Transverse colon (tissue), 3 donors: ENCODE data around the gene LIMCH1.

Source experiments
- POLR2A ChIP-seq: fragments of 450-650 bp; IDR thresholded peaks from one replicate; pipeline ENCODE4 v1.6.1; 2016; ENCODE audit warnings: antibody characterized with exemption, mild to moderate bottlenecking, moderate library complexity
- TF ChIP-seq, protein P1 (sequence below), 5 experiments: fragments of 200-600 bp in 3 of 5; fragments of 450-650 bp in 2 of 5; sonication (generic) in 3 of 5; IDR thresholded peaks; 1 replicate in 2 of 5; 2 replicates in 3 of 5; pipeline ENCODE4 v1.5.1; 2016 to 2017; ENCODE audit warnings: antibody characterized with exemption in 5 of 5, inconsistent platforms in 3 of 5, mild to moderate bottlenecking in 2 of 5, moderate library complexity in 1 of 5

- no peak for TF ChIP-seq POLR2A
- TF ChIP-seq, protein P1, sequence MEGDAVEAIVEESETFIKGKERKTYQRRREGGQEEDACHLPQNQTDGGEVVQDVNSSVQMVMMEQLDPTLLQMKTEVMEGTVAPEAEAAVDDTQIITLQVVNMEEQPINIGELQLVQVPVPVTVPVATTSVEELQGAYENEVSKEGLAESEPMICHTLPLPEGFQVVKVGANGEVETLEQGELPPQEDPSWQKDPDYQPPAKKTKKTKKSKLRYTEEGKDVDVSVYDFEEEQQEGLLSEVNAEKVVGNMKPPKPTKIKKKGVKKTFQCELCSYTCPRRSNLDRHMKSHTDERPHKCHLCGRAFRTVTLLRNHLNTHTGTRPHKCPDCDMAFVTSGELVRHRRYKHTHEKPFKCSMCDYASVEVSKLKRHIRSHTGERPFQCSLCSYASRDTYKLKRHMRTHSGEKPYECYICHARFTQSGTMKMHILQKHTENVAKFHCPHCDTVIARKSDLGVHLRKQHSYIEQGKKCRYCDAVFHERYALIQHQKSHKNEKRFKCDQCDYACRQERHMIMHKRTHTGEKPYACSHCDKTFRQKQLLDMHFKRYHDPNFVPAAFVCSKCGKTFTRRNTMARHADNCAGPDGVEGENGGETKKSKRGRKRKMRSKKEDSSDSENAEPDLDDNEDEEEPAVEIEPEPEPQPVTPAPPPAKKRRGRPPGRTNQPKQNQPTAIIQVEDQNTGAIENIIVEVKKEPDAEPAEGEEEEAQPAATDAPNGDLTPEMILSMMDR (IDR thresholded peaks at IDR 0.05): no peak
These were observed 180.9 kb downstream of the LIMCH1 start for GRCh38 chr4:41718907-41719306.
